UCSD-AML1 (cell line): ENCODE measurements around the gene VENTX.

Experiments used
- DNase-seq: peaks from one replicate; lab custom pipeline; 2025; ENCODE audit not compliant: unreplicated experiment; lab: John Stamatoyannopoulos, UW

The VENTX gene

DNA sequence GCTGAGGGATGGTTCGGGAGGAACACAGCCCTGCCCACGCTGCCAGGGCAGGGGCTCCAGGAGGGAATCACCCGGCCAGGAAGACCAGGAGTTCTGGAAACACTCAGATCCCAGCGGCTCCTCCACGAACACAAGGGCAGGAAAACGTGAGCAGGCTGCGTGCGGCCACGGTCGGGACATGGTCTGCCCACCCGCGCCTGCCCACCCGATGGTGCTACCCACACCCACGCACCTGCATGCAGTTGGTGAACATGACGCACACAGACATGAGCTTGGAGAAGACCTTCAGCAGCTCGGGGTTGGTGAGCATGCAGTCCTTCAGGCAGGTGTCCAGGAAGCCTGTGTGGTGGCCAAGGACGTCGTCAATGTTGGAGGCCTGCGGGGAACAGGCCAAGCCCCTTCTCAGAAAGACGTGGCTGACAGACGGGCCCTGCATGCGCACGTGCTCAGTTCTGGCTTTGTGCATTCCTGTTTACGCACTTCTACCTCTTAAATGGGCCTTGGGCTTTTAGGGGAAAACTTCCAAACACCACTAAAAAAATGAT is 45.3 kb downstream of the VENTX start:
- DNase-seq, result no peak

DNA sequence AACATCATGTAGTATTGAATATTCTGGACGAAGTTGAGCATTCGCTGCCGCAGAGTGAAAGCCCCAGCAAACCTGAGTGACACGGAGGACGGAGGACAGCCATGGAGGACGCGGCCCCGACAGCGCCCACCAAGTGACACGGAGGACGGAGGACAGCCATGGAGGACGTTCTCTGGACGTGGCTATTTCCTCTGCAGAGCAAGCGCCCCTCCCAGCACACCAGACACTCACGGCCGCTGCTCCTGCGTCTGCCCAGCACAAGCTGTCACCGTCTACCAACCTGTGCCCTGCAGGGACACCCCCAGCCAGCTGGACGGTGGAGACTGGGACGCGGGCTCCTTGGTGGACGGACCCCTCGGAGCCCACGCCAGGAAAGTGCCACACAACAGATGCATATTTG is 46.3 kb downstream of the VENTX start:
- no peak for DNase-seq

DNA sequence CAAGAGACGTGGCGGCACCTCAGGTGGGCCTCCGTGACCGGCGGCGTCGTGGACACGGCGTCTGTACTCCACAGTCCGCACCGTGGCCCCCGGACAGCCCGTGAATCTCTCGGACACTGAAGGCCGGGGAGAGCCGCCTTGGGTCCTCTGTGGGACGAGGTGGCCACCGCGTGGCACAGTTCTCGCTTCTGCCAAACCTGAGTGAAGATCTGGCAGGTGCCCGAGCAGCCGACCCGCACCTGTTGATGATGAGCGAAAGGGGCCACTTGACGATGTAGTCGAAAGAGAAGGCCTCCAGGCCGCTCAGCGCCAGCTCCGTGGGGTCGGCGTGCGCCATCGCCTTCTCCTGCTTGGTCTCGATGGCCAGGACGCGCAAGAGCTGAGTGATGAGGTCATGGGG is 47.6 kb downstream of the VENTX start:
- DNase-seq, result no peak

DNA sequence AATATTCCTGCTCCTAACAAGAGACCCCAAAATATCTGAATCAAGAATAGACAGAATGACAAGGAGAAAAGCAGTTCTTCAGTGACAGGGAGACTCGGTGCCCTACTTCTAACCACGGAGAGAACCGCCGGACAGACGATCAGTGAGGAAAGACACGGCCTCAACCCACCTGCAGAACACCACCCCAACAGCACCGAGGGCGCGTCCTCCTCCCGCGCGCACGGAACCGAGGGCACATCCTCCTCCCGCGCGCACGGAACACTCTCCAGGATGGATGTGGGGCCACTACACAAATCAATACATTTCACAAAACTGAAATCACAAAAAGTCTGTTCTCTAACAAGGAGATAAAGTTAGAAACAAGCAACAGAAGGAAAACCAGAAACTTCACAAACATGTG is 48.7 kb downstream of the VENTX start:
- no peak for DNase-seq

DNA sequence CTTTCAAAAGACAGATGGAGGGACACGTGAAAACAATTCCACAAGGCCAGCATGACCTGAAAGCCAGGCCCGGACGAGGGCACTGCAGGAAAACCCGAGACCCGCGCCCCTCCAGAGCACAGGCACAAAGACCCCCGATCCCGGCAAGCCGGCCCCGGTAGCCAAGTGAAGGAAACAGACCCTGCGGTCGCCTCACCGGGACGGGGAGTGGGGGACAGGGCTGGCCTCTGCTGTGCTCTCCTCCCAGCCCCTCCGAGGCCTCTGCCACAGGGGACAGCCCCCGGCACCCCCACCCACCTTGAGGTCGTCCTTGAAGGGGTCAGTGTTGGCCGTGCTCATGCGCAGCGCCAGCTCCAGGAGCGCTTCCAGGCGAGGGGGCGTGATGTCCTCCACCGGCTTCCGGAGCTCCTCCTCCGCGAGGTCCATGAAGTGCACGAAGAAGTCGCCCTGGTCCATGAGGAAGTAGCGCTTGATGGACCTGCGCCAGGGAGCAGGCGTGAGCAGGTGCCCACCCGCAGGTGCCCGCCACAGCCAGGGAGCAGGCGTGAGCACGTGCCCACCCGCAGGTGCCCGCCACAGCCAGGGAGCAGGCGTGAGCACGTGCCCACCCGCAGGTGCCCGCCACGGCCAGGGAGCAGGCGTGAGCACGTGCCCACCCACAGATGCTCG is 50.3 kb downstream of the VENTX start:
- no peak for DNase-seq

DNA sequence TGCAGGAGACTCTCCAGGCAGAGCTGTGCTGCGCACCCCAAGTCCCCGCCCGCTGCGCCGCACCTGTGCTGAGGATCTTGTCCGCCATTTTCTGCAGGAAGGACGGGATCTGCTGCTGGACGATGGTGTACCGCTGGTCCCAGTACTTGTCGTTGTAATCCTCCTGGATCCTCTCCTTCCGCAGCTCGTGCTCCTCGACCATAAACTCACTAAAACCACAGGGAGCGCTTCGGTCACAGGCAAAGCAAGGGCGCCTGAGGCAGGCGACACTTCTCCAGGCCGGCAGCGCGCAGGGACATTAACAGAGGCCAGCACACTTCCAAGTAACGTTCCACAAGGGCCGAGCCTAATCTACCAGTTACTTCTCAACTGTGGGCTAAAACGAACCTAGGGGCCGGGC is 52.1 kb downstream of the VENTX start:
- no peak for DNase-seq
